GM23338 (cell line): ENCODE results near the gene MICAL3. TPM values are rescaled to one million over a fixed set of nuclear protein-coding genes. Genes with fewer than 3 reads are reported as not detected.

ENCODE experiments used
- ATAC-seq: fragments of 200-7000 bp; cut with Tn5 transposase; 3 replicates; pipeline ENCODE4 v1.9.1; 2020
- DNase-seq: peaks from one replicate; pipeline ENCODE4 v3.0.0-alpha.2; 2015; ENCODE audit warnings: low spot score
- H2AFZ ChIP-seq: fragments of 200-600 bp; sonication (generic); 2 replicates; pipeline ENCODE4 v1.8.0; 2016; ENCODE audit warnings: antibody characterized with exemption, mild to moderate bottlenecking, moderate library complexity
- H3F3A ChIP-seq: fragments of 200-600 bp; sonication (generic); replicated peaks from 2 replicates; pipeline ENCODE4 v1.8.0; 2017; ENCODE audit warnings: antibody characterized with exemption, mixed run types, low read depth
- H3K27ac ChIP-seq: fragments of 200-600 bp; sonication (generic); 2 replicates; pipeline ENCODE4 v1.6.1; 2016; ENCODE audit warnings: low read depth
- H3K27me3 ChIP-seq: fragments of 200-600 bp; sonication (generic); 2 replicates; pipeline ENCODE4 v1.8.0; 2016; ENCODE audit warnings: mild to moderate bottlenecking, mixed run types, moderate library complexity; ENCODE audit not compliant: insufficient read depth
- H3K36me3 ChIP-seq: fragments of 200-600 bp; sonication (generic); 2 replicates; pipeline ENCODE4 v1.8.0; 2016; ENCODE audit warnings: mild to moderate bottlenecking; ENCODE audit not compliant: insufficient read depth
- H3K4me1 ChIP-seq: fragments of 200-600 bp; sonication (generic); 2 replicates; pipeline ENCODE4 v1.8.0; 2016; ENCODE audit warnings: mild to moderate bottlenecking, moderate library complexity; ENCODE audit not compliant: insufficient read depth
- H3K4me2 ChIP-seq: fragments of 200-600 bp; sonication (generic); 2 replicates; pipeline ENCODE4 v1.7.1; 2017; ENCODE audit warnings: mixed run types
- H3K4me3 ChIP-seq: fragments of 200-600 bp; sonication (generic); 2 replicates; pipeline ENCODE4 v1.6.1; 2016; ENCODE audit warnings: mixed run types
- H3K79me2 ChIP-seq: fragments of 200-600 bp; sonication (generic); replicated peaks from 2 replicates; pipeline ENCODE4 v1.8.0; 2017; ENCODE audit warnings: mild to moderate bottlenecking; ENCODE audit not compliant: insufficient read depth
- H3K9me2 ChIP-seq: fragments of 200-600 bp; sonication (generic); 2 replicates; pipeline ENCODE4 v1.8.0; 2017; ENCODE audit not compliant: insufficient read depth
- H4K20me1 ChIP-seq: fragments of 200-600 bp; sonication (generic); replicated peaks from 2 replicates; pipeline ENCODE4 v1.8.0; 2017; ENCODE audit warnings: mild to moderate bottlenecking; ENCODE audit not compliant: insufficient read depth
- H3K27ac Mint-ChIP-seq: 2 replicates; pipeline ENCODE4 v1.8.0; 2020; ENCODE audit warnings: inconsistent platforms, mild to moderate bottlenecking, moderate library complexity, mixed read lengths
- H3K27me3 Mint-ChIP-seq: 3 replicates; pipeline ENCODE4 v1.8.0; 2022; ENCODE audit warnings: low read depth, mild to moderate bottlenecking, moderate library complexity, mixed read lengths, inconsistent platforms; ENCODE audit not compliant: insufficient read depth, poor library complexity
- H3K36me3 Mint-ChIP-seq: 3 replicates; pipeline ENCODE4 v1.8.0; 2021; ENCODE audit warnings: low read depth, mild to moderate bottlenecking, inconsistent platforms, moderate library complexity, mixed read lengths
- H3K4me1 Mint-ChIP-seq: 3 replicates; pipeline ENCODE4 v1.8.0; 2020; ENCODE audit warnings: mild to moderate bottlenecking, inconsistent platforms, mixed read lengths
- H3K4me3 Mint-ChIP-seq: 3 replicates; pipeline ENCODE4 v1.8.0; 2021; ENCODE audit warnings: moderate library complexity, mild to moderate bottlenecking, inconsistent platforms, mixed read lengths
- H3K9me3 Mint-ChIP-seq: 3 replicates; pipeline ENCODE4 v1.8.0; 2020; ENCODE audit warnings: moderate library complexity, mild to moderate bottlenecking, inconsistent platforms, mixed read lengths
- CREB1 ChIP-seq: fragments of 250-450 bp; sonication (Bioruptor Pico); IDR thresholded peaks from 2 replicates; pipeline ENCODE4 v1.5.0; 2020; ENCODE audit warnings: low read depth, mild to moderate bottlenecking, moderate library complexity
- EZH2 ChIP-seq: fragments of 200-600 bp; sonication (generic); IDR thresholded peaks from one replicate; pipeline ENCODE4 v1.8.0; 2017; ENCODE audit warnings: antibody characterized with exemption, mild to moderate bottlenecking, low read depth; ENCODE audit not compliant: unreplicated experiment
- EZH2phosphoT487 ChIP-seq: fragments of 200-600 bp; sonication (generic); IDR thresholded peaks from one replicate; pipeline ENCODE4 v1.8.1; 2018; ENCODE audit warnings: antibody characterized with exemption; ENCODE audit not compliant: unreplicated experiment
- JUNB ChIP-seq: IDR thresholded peaks from one replicate; pipeline ENCODE4 v1.6.1; 2016; ENCODE audit warnings: antibody characterized with exemption; ENCODE audit not compliant: unreplicated experiment
- NANOG ChIP-seq: IDR thresholded peaks from 2 replicates; pipeline ENCODE4 v1.6.1; 2016; ENCODE audit warnings: antibody characterized with exemption, borderline replicate concordance
- POLR2AphosphoS5 ChIP-seq: IDR thresholded peaks from 2 replicates; pipeline ENCODE4 v1.6.1; 2016; ENCODE audit warnings: antibody characterized with exemption, low read depth
- STAT1 ChIP-seq: IDR thresholded peaks from one replicate; pipeline ENCODE4 v1.6.1; 2016; ENCODE audit warnings: antibody characterized with exemption; ENCODE audit not compliant: unreplicated experiment
- ZNF114 ChIP-seq: fragments of 250-450 bp; sonication (Bioruptor Pico); IDR thresholded peaks from 2 replicates; pipeline ENCODE4 v1.5.0; 2020; ENCODE audit warnings: mild to moderate bottlenecking, moderate library complexity
- ZNF331 ChIP-seq: fragments of 250-450 bp; sonication (Bioruptor Pico); IDR thresholded peaks from 2 replicates; pipeline ENCODE4 v1.5.0; 2020; ENCODE audit warnings: low read depth, mild to moderate bottlenecking, moderate library complexity
- polyA plus RNA-seq: library from polyadenylated mRNA; unstranded; fragments of >200 nt; fragmentation: Nextera tagmentation; extraction: Ambion mirVana; gene quantifications from 2 replicates; pipeline ENCODE4 v1.2.1, GENCODE V29; 2016
- total RNA-seq: library from RNA; depleted of rRNA; stranded (reverse); fragments of >200 nt; shearing (Covaris generic); gene quantifications from 2 replicates; pipeline ENCODE4 v1.2.3, GENCODE V29; 2014
- TF ChIP-seq, protein P1 (sequence below): IDR thresholded peaks from one replicate; pipeline ENCODE4 v1.6.1; 2018; ENCODE audit warnings: antibody characterized with exemption; ENCODE audit not compliant: unreplicated experiment
- TF ChIP-seq, protein P2 (sequence below): fragments of 250-450 bp; sonication (Bioruptor Pico); IDR thresholded peaks from 2 replicates; pipeline ENCODE4 v1.5.0; 2020; ENCODE audit warnings: mild to moderate bottlenecking, moderate library complexity
- TF ChIP-seq, protein P3 (sequence below), 2 experiments: fragments of 200-600 bp in 1 of 2; sonication (generic) in 1 of 2; conservative IDR thresholded peaks; 2 replicates each; pipeline versions ENCODE4 v1.5.1 to v1.6.1; 2016 to 2017; ENCODE audit warnings: antibody characterized with exemption in 2 of 2, low read depth in 2 of 2, mild to moderate bottlenecking in 2 of 2, moderate library complexity in 1 of 2
- TF ChIP-seq, protein P4 (sequence below): IDR thresholded peaks from 2 replicates; pipeline ENCODE4 v1.6.1; 2016; ENCODE audit warnings: antibody characterized with exemption

The MICAL3 gene
- total and polyA plus RNA-seq, 2 experiments from 2014 or later = 10.1 to 33.9 TPM

DNA sequence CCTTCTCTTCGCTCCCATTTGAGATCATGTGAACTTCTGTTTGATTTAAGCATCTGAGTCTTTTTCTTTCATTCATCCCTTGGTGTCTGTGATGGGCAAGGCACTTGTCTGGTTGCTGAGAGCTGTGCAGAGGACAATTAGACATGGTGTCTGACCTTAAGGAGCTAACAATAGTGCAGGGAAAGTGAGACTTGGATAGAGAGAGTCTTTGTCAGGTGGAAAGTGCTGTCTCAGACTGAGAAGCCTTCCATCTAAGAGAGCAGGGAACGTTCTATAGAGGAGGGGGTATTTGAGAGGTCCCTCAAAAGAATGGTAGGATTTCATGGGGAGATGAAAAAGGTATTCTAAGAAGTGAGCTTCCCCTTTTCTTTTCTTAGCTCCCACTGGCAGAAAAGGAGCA lies 14.1 kb downstream of the MICAL3 start:
- Mint-ChIP-seq H3K9me3 (no peaks in the 10 kb centered on the region), H3K36me3 (no peaks in the 10 kb centered on the region), H3K27ac (no peak overlapping the region), H3K4me1 (peaks cover 1% of the 10 kb centered on the region; the same call in 1 of the 3 replicates), H3K4me3 (no peak overlapping the region), H3K27me3 (peaks cover 7% of the 10 kb centered on the region)
- Histone ChIP-seq H3K27me3 (no peaks in the 10 kb centered on the region), H3K4me1 (no peaks in the 10 kb centered on the region), H3K4me2 (no peak overlapping the region), H3K79me2 (no peaks in the 10 kb centered on the region), H2AFZ (no peak overlapping the region), H3K4me3 (no peak overlapping the region), H3K27ac (no peak overlapping the region), H4K20me1 (no peaks in the 10 kb centered on the region), H3K9me2 (no peaks in the 10 kb centered on the region), H3K36me3 (no peaks in the 10 kb centered on the region), H3F3A (no peaks in the 10 kb centered on the region)
- DNase-seq (no peak), ATAC-seq (no peak)
- no peak for TF ChIP-seq ZNF331 (CRISPR knock-in tag)
- TF ChIP-seq, protein P1, sequence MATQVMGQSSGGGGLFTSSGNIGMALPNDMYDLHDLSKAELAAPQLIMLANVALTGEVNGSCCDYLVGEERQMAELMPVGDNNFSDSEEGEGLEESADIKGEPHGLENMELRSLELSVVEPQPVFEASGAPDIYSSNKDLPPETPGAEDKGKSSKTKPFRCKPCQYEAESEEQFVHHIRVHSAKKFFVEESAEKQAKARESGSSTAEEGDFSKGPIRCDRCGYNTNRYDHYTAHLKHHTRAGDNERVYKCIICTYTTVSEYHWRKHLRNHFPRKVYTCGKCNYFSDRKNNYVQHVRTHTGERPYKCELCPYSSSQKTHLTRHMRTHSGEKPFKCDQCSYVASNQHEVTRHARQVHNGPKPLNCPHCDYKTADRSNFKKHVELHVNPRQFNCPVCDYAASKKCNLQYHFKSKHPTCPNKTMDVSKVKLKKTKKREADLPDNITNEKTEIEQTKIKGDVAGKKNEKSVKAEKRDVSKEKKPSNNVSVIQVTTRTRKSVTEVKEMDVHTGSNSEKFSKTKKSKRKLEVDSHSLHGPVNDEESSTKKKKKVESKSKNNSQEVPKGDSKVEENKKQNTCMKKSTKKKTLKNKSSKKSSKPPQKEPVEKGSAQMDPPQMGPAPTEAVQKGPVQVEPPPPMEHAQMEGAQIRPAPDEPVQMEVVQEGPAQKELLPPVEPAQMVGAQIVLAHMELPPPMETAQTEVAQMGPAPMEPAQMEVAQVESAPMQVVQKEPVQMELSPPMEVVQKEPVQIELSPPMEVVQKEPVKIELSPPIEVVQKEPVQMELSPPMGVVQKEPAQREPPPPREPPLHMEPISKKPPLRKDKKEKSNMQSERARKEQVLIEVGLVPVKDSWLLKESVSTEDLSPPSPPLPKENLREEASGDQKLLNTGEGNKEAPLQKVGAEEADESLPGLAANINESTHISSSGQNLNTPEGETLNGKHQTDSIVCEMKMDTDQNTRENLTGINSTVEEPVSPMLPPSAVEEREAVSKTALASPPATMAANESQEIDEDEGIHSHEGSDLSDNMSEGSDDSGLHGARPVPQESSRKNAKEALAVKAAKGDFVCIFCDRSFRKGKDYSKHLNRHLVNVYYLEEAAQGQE = no peak
- TF ChIP-seq, protein P2, sequence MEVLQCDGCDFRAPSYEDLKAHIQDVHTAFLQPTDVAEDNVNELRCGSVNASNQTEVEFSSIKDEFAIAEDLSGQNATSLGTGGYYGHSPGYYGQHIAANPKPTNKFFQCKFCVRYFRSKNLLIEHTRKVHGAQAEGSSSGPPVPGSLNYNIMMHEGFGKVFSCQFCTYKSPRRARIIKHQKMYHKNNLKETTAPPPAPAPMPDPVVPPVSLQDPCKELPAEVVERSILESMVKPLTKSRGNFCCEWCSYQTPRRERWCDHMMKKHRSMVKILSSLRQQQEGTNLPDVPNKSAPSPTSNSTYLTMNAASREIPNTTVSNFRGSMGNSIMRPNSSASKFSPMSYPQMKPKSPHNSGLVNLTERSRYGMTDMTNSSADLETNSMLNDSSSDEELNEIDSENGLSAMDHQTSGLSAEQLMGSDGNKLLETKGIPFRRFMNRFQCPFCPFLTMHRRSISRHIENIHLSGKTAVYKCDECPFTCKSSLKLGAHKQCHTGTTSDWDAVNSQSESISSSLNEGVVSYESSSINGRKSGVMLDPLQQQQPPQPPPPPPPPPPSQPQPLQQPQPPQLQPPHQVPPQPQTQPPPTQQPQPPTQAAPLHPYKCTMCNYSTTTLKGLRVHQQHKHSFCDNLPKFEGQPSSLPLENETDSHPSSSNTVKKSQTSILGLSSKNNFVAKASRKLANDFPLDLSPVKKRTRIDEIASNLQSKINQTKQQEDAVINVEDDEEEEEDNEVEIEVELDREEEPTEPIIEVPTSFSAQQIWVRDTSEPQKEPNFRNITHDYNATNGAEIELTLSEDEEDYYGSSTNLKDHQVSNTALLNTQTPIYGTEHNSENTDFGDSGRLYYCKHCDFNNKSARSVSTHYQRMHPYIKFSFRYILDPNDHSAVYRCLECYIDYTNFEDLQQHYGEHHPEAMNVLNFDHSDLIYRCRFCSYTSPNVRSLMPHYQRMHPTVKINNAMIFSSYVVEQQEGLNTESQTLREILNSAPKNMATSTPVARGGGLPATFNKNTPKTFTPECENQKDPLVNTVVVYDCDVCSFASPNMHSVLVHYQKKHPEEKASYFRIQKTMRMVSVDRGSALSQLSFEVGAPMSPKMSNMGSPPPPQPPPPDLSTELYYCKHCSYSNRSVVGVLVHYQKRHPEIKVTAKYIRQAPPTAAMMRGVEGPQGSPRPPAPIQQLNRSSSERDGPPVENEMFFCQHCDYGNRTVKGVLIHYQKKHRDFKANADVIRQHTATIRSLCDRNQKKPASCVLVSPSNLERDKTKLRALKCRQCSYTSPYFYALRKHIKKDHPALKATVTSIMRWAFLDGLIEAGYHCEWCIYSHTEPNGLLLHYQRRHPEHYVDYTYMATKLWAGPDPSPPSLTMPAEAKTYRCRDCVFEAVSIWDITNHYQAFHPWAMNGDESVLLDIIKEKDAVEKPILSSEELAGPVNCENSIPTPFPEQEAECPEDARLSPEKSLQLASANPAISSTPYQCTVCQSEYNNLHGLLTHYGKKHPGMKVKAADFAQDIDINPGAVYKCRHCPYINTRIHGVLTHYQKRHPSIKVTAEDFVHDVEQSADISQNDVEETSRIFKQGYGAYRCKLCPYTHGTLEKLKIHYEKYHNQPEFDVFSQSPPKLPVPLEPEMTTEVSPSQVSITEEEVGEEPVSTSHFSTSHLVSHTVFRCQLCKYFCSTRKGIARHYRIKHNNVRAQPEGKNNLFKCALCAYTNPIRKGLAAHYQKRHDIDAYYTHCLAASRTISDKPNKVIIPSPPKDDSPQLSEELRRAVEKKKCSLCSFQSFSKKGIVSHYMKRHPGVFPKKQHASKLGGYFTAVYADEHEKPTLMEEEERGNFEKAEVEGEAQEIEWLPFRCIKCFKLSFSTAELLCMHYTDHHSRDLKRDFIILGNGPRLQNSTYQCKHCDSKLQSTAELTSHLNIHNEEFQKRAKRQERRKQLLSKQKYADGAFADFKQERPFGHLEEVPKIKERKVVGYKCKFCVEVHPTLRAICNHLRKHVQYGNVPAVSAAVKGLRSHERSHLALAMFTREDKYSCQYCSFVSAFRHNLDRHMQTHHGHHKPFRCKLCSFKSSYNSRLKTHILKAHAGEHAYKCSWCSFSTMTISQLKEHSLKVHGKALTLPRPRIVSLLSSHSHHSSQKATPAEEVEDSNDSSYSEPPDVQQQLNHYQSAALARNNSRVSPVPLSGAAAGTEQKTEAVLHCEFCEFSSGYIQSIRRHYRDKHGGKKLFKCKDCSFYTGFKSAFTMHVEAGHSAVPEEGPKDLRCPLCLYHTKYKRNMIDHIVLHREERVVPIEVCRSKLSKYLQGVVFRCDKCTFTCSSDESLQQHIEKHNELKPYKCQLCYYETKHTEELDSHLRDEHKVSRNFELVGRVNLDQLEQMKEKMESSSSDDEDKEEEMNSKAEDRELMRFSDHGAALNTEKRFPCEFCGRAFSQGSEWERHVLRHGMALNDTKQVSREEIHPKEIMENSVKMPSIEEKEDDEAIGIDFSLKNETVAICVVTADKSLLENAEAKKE = no peak
- no peak for TF ChIP-seq ZNF114 (CRISPR knock-in tag)
- TF ChIP-seq EZH2 = no peak
- TF ChIP-seq NANOG = no peak
- no peak for TF ChIP-seq CREB1 (CRISPR knock-in tag)
- TF ChIP-seq POLR2AphosphoS5 = no peak
- TF ChIP-seq EZH2phosphoT487 = no peak
- TF ChIP-seq, protein P3, sequence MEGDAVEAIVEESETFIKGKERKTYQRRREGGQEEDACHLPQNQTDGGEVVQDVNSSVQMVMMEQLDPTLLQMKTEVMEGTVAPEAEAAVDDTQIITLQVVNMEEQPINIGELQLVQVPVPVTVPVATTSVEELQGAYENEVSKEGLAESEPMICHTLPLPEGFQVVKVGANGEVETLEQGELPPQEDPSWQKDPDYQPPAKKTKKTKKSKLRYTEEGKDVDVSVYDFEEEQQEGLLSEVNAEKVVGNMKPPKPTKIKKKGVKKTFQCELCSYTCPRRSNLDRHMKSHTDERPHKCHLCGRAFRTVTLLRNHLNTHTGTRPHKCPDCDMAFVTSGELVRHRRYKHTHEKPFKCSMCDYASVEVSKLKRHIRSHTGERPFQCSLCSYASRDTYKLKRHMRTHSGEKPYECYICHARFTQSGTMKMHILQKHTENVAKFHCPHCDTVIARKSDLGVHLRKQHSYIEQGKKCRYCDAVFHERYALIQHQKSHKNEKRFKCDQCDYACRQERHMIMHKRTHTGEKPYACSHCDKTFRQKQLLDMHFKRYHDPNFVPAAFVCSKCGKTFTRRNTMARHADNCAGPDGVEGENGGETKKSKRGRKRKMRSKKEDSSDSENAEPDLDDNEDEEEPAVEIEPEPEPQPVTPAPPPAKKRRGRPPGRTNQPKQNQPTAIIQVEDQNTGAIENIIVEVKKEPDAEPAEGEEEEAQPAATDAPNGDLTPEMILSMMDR (conservative IDR thresholded peaks at IDR 0.05; ENCODE audit: low read depth in 2 of 2) = no peak
- TF ChIP-seq STAT1 = no peak
- TF ChIP-seq JUNB = no peak
- TF ChIP-seq, protein P4, sequence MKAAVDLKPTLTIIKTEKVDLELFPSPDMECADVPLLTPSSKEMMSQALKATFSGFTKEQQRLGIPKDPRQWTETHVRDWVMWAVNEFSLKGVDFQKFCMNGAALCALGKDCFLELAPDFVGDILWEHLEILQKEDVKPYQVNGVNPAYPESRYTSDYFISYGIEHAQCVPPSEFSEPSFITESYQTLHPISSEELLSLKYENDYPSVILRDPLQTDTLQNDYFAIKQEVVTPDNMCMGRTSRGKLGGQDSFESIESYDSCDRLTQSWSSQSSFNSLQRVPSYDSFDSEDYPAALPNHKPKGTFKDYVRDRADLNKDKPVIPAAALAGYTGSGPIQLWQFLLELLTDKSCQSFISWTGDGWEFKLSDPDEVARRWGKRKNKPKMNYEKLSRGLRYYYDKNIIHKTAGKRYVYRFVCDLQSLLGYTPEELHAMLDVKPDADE = no peak
